HCT116 (cell line): ENCODE measurements around the gene SSB. TPM values are rescaled to one million over a fixed set of nuclear protein-coding genes. Genes with fewer than 3 reads are reported as not detected.

Experiments used
- ATAC-seq: fragments of 200-7000 bp; cut with Tn5 transposase; 2 replicates; pipeline ENCODE4 v1.9.1; 2020; ENCODE audit warnings: mild to moderate bottlenecking, moderate library complexity
- BruUV-seq: library from RNA; stranded (reverse); fragments of 400-500 nt; replicated peaks from 2 replicates; lab custom pipeline; 2021; lab: Mats Ljungman, UMichigan
- CTCF ChIA-PET: fragments of 300-600 bp; sonication (Branson Sonifier 250); formaldehyde crosslinking; loops from one replicate; lab custom pipeline; 2021; ENCODE audit warnings: antibody characterized with exemption; lab: Charles Lee
- POLR2A ChIA-PET: fragments of 300-600, 350-600 bp; sonication (Branson Sonifier 250); formaldehyde crosslinking; loops from one replicate; lab custom pipeline; 2021; ENCODE audit warnings: antibody characterized with exemption; lab: Charles Lee
- RAD21 ChIA-PET, 2 experiments: fragments of 300-600 bp; sonication (Branson Sonifier 250); formaldehyde crosslinking; loops; one replicate each; lab custom pipeline; 2023; ENCODE audit warnings: low total read pairs in 2 of 2; ENCODE audit not compliant: uncharacterized antibody in 2 of 2, unreplicated experiment in 2 of 2, low non-redundant PET in 1 of 2; lab: Charles Lee
- DNase-seq: peaks from one replicate; pipeline ENCODE4 v3.0.0-alpha.2; 2010; ENCODE audit warnings: low read depth, low spot score
- H2AFZ ChIP-seq: fragments of 200-600 bp; shearing (Covaris generic), sonication (generic); 2 replicates; pipeline ENCODE4 v1.6.1; 2017; ENCODE audit warnings: low read depth, mixed run types, mixed read lengths, antibody characterized with exemption, low read length; ENCODE audit not compliant: poor library complexity, severe bottlenecking
- H3K27ac ChIP-seq: 2 replicates; pipeline ENCODE4 v1.5.1; 2012; ENCODE audit warnings: low read depth, low read length
- H3K27me3 ChIP-seq: fragments of 200-600 bp; sonication (generic); 2 replicates; pipeline ENCODE4 v1.6.1; 2016; ENCODE audit warnings: mixed run types, low read length, mixed read lengths; ENCODE audit not compliant: insufficient read depth
- H3K36me3 ChIP-seq, 2 experiments: fragments of 200-500 bp in 1 of 2; fragments of 200-600 bp in 1 of 2; sonication (Bioruptor generic) in 1 of 2; sonication (generic) in 1 of 2; 2 replicates each; pipeline versions ENCODE4 v1.5.1 to v1.6.1; 2014 to 2016; ENCODE audit warnings: low read length in 2 of 2, inconsistent platforms in 1 of 2, mixed read lengths in 1 of 2, mixed run types in 1 of 2; ENCODE audit not compliant: insufficient read depth in 2 of 2, control insufficient read depth in 1 of 2
- H3K4me1 ChIP-seq, 2 experiments: fragments of 200-600 bp in 1 of 2; sonication (generic) in 1 of 2; 2 replicates each; pipeline versions ENCODE4 v1.5.1 to v1.6.1; 2012 to 2017; ENCODE audit warnings: low read length in 2 of 2, inconsistent platforms in 1 of 2, mild to moderate bottlenecking in 1 of 2, mixed read lengths in 1 of 2, mixed run types in 1 of 2, moderate library complexity in 1 of 2; ENCODE audit not compliant: insufficient read depth in 2 of 2, control insufficient read depth in 1 of 2
- H3K4me2 ChIP-seq: fragments of 200-600 bp; sonication (generic); 2 replicates; pipeline ENCODE4 v1.6.1; 2017; ENCODE audit warnings: mixed run types, low read length, mixed read lengths
- H3K4me3 ChIP-seq, 2 experiments: fragments of 200-600 bp in 1 of 2; sonication (generic) in 1 of 2; replicated peaks in 1 of 2; 2 replicates each; pipeline ENCODE4 v1.5.1; 2011 to 2016; ENCODE audit warnings: low read length in 2 of 2, control low read depth in 1 of 2, low read depth in 1 of 2, mild to moderate bottlenecking in 1 of 2, mixed read lengths in 1 of 2, mixed run types in 1 of 2
- H3K79me2 ChIP-seq: fragments of 200-600 bp; sonication (generic); 2 replicates; pipeline ENCODE4 v1.6.1; 2017; ENCODE audit warnings: mild to moderate bottlenecking, mixed run types, low read length, moderate library complexity, mixed read lengths; ENCODE audit not compliant: insufficient read depth
- H3K9ac ChIP-seq: fragments of 200-600 bp; sonication (generic); 2 replicates; pipeline ENCODE4 v1.6.1; 2016; ENCODE audit warnings: low read length, mixed read lengths
- H3K9me2 ChIP-seq: fragments of 200-600 bp; sonication (generic), shearing (Covaris generic); 2 replicates; pipeline ENCODE4 v1.6.1; 2017; ENCODE audit warnings: mixed run types, mild to moderate bottlenecking, moderate library complexity; ENCODE audit not compliant: insufficient read depth
- H3K9me3 ChIP-seq, 2 experiments: fragments of 200-500 bp in 1 of 2; fragments of 200-600 bp in 1 of 2; sonication (Bioruptor generic) in 1 of 2; sonication (generic) in 1 of 2; 2 replicates each; pipeline ENCODE4 v1.6.1; 2014 to 2017; ENCODE audit warnings: low read length in 2 of 2, mixed read lengths in 2 of 2, inconsistent platforms in 1 of 2, low read depth in 1 of 2, mild to moderate bottlenecking in 1 of 2, mixed run types in 1 of 2, moderate library complexity in 1 of 2; ENCODE audit not compliant: control insufficient read depth in 1 of 2, insufficient read depth in 1 of 2
- H4K20me1 ChIP-seq: fragments of 200-600 bp; sonication (generic), shearing (Covaris generic); 2 replicates; pipeline ENCODE4 v1.6.1; 2017; ENCODE audit warnings: mixed run types, mild to moderate bottlenecking, moderate library complexity; ENCODE audit not compliant: insufficient read depth
- CBX3 ChIP-seq: IDR thresholded peaks from 2 replicates; pipeline ENCODE4 v1.6.1; 2012; ENCODE audit warnings: low read depth
- CEBPB ChIP-seq: IDR thresholded peaks from 2 replicates; pipeline ENCODE4 v1.6.1; 2012; ENCODE audit warnings: low read depth
- EGR1 ChIP-seq: IDR thresholded peaks from 2 replicates; pipeline ENCODE4 v1.6.1; 2012; ENCODE audit warnings: low read depth
- ELF1 ChIP-seq: IDR thresholded peaks from 2 replicates; pipeline ENCODE4 v1.6.1; 2012; ENCODE audit warnings: low read depth, borderline replicate concordance
- EZH2 ChIP-seq: fragments of 200-600 bp; sonication (generic); IDR thresholded peaks from 2 replicates; pipeline ENCODE4 v1.6.1; 2017; ENCODE audit warnings: antibody characterized with exemption, mixed run types
- FOSL1 ChIP-seq: IDR thresholded peaks from 2 replicates; pipeline ENCODE4 v1.6.1; 2012; ENCODE audit warnings: low read depth
- JUND ChIP-seq: IDR thresholded peaks from 2 replicates; pipeline ENCODE4 v1.6.1; 2012
- POLR2AphosphoS5 ChIP-seq: IDR thresholded peaks from 2 replicates; pipeline ENCODE4 v1.6.1; 2011; ENCODE audit warnings: mild to moderate bottlenecking, low read depth, low read length, moderate library complexity
- RAD21 ChIP-seq: IDR thresholded peaks from 2 replicates; pipeline ENCODE4 v1.6.1; 2012; ENCODE audit warnings: low read depth, mild to moderate bottlenecking
- TCF7L2 ChIP-seq: IDR thresholded peaks from 2 replicates; pipeline ENCODE4 v1.7.0; 2011; ENCODE audit warnings: borderline replicate concordance, inconsistent platforms; ENCODE audit not compliant: insufficient read depth, insufficient read length; ENCODE audit errors: extremely low read depth
- ZNF274 ChIP-seq: fragments of 200-500 bp; sonication (Bioruptor generic); IDR thresholded peaks from 2 replicates; pipeline ENCODE4 v1.6.1; 2014; ENCODE audit warnings: mild to moderate bottlenecking, low read depth, low read length, inconsistent platforms
- intact Hi-C: fragments of 100-400 bp; cut with micrococcal nuclease; formaldehyde crosslinking; loops from 2 replicates; pipeline ENCODE4 v1.10.0; 2022
- total RNA-seq: library from RNA; stranded (reverse); gene quantifications from one replicate; pipeline ENCODE4 v1.2.1, GENCODE V29; 2021; ENCODE audit not compliant: unreplicated experiment
- TF ChIP-seq, protein P1 (sequence below): IDR thresholded peaks from 2 replicates; pipeline ENCODE4 v1.6.1; 2012
- TF ChIP-seq, protein P2 (sequence below): IDR thresholded peaks from 2 replicates; pipeline ENCODE4 v1.6.1; 2012; ENCODE audit warnings: low read depth

SSB gene
- total RNA-seq, 1 experiment from 2014 or later = 117 TPM

DNA sequence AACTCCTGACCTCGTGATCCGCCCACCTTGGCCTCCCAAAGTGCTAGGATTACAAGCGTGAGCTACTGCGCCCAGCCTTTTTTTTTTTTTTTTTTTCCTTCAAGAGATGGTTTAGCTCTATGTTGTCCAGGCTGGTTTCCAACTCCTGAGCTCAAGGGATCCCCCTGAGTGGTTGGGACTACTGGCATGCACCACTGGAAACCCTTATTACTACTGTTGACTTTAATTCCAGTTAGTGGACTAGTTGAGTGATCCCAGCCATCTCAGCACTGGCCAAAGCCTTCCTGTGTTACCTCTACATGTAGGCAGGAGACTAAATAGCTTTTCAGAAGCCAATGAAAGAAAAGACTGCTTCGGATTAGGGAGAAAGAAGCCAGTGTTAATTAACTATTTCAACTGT, 8.1 kb upstream of the SSB start:
- ChIA-PET CTCF (interaction anchor here (1.2 kb wide), 1 partner anchor 338 kb away, joined by 5 read pairs; no protein-coding TSS in a partner anchor), RAD21 (interaction anchor here in 1 of 2 experiments (0.7 kb wide), 1 partner anchor 19 kb away, joined by 3 read pairs; no protein-coding TSS in a partner anchor), POLR2A (interaction anchor here (1.0 kb wide), 1 partner anchor 9 kb away, joined by 7 read pairs; the partner anchor contains the start of gene SSB)
- no peaks in the 10 kb centered on the region for H3K36me3 ChIP-seq
- intact Hi-C loops = no loop called here
- DNase-seq (no peak), ATAC-seq (no peak)
- H3K27me3 ChIP-seq = no peaks in the 10 kb centered on the region
- BruUV-seq = no TSS peak
- H3K4me1 ChIP-seq = peaks cover 0 to 10% of the 10 kb centered on the region in 2 experiments; a peak in 2 of 4 replicates
- H3K27ac ChIP-seq = no peak overlapping the region
- no peak overlapping the region for H3K4me3 ChIP-seq
- no peaks in the 10 kb centered on the region for H3K79me2 ChIP-seq
- no peak overlapping the region for H3K9ac ChIP-seq
- no peak overlapping the region for H3K4me2 ChIP-seq
- TF ChIP-seq ELF1 = no peak
- TF ChIP-seq ZNF274 = no peak
- no peak for TF ChIP-seq TCF7L2
- TF ChIP-seq, protein P1, sequence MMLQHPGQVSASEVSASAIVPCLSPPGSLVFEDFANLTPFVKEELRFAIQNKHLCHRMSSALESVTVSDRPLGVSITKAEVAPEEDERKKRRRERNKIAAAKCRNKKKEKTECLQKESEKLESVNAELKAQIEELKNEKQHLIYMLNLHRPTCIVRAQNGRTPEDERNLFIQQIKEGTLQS = no peak
- TF ChIP-seq CEBPB = no peak
- TF ChIP-seq EZH2 = no peak
- TF ChIP-seq JUND = no peak
- TF ChIP-seq, protein P2, sequence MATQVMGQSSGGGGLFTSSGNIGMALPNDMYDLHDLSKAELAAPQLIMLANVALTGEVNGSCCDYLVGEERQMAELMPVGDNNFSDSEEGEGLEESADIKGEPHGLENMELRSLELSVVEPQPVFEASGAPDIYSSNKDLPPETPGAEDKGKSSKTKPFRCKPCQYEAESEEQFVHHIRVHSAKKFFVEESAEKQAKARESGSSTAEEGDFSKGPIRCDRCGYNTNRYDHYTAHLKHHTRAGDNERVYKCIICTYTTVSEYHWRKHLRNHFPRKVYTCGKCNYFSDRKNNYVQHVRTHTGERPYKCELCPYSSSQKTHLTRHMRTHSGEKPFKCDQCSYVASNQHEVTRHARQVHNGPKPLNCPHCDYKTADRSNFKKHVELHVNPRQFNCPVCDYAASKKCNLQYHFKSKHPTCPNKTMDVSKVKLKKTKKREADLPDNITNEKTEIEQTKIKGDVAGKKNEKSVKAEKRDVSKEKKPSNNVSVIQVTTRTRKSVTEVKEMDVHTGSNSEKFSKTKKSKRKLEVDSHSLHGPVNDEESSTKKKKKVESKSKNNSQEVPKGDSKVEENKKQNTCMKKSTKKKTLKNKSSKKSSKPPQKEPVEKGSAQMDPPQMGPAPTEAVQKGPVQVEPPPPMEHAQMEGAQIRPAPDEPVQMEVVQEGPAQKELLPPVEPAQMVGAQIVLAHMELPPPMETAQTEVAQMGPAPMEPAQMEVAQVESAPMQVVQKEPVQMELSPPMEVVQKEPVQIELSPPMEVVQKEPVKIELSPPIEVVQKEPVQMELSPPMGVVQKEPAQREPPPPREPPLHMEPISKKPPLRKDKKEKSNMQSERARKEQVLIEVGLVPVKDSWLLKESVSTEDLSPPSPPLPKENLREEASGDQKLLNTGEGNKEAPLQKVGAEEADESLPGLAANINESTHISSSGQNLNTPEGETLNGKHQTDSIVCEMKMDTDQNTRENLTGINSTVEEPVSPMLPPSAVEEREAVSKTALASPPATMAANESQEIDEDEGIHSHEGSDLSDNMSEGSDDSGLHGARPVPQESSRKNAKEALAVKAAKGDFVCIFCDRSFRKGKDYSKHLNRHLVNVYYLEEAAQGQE = no peak
- no peak for TF ChIP-seq POLR2AphosphoS5
- TF ChIP-seq CBX3 = no peak
- TF ChIP-seq RAD21 = no peak
- no peak for TF ChIP-seq FOSL1
- TF ChIP-seq EGR1 = no peak
- H3K9me2 ChIP-seq = no peaks in the 10 kb centered on the region
- H4K20me1 ChIP-seq = no peaks in the 10 kb centered on the region
- H2AFZ ChIP-seq = no peak overlapping the region
- H3K9me3 ChIP-seq = no peaks in the 10 kb centered on the region
